DOHH2 (cell line): ENCODE measurements around the gene OR7A5.

ENCODE experiments used
- CTCF ChIP-seq: fragments of 200-600 bp; sonication (generic); IDR thresholded peaks from one replicate; pipeline ENCODE4 v1.5.1; 2014; ENCODE audit warnings: antibody characterized with exemption, mild to moderate bottlenecking, low read depth, low read length; ENCODE audit not compliant: poor library complexity, severe bottlenecking
- EZH2phosphoT487 ChIP-seq: fragments of 200-600 bp; sonication (generic); IDR thresholded peaks from 2 replicates; pipeline ENCODE4 v1.6.1; 2017; ENCODE audit warnings: borderline replicate concordance, mild to moderate bottlenecking, antibody characterized with exemption, low read length, moderate library complexity, mixed read lengths

GRCh38 chr19:14868497-14868896 is 33.5 kb upstream of the OR7A5 start:
- TF ChIP-seq CTCF (no peak), EZH2phosphoT487 (no peak)
